Neutrophil (primary cell): ENCODE results near the gene SYTL2.

Source experiments
- H3K27ac ChIP-seq: fragments of 200-600 bp; sonication (generic); 2 replicates; pipeline ENCODE4 v1.5.1; 2016; ENCODE audit warnings: mild to moderate bottlenecking, moderate library complexity
- H3K27me3 ChIP-seq: fragments of 200-600 bp; sonication (generic); 2 replicates; pipeline ENCODE4 v1.6.0; 2016; ENCODE audit warnings: mild to moderate bottlenecking
- H3K36me3 ChIP-seq: fragments of 200-600 bp; sonication (generic); 2 replicates; pipeline ENCODE4 v1.5.1; 2017
- H3K4me1 ChIP-seq, 2 experiments: fragments of 200-600 bp in 1 of 2; sonication (generic) in 1 of 2; 1 replicate in 1 of 2; 2 replicates in 1 of 2; pipeline versions ENCODE4 v1.5.1 to v1.6.1; 2013 to 2016; ENCODE audit warnings: low read depth in 1 of 2, low read length in 1 of 2, mild to moderate bottlenecking in 1 of 2, moderate library complexity in 1 of 2; ENCODE audit not compliant: control insufficient read depth in 1 of 2, insufficient read depth in 1 of 2
- H3K4me3 ChIP-seq, 2 experiments: fragments of 200-600 bp in 1 of 2; sonication (generic) in 1 of 2; 1 replicate in 1 of 2; 2 replicates in 1 of 2; pipeline ENCODE4 v1.5.1; 2013 to 2016; ENCODE audit warnings: low read depth in 1 of 2, low read length in 1 of 2, mild to moderate bottlenecking in 1 of 2, moderate library complexity in 1 of 2
- H3K9me3 ChIP-seq: fragments of 200-600 bp; sonication (generic); 2 replicates; pipeline ENCODE4 v1.5.1; 2016
- CTCF ChIP-seq: fragments of 200-600 bp; sonication (generic); IDR thresholded peaks from 2 replicates; pipeline ENCODE4 v1.5.1; 2016; ENCODE audit warnings: antibody characterized with exemption

The SYTL2 gene

GRCh38 chr11:85750646-85751045, 60.3 kb downstream of the SYTL2 start:
- no peaks in the 10 kb centered on the region for H3K36me3 ChIP-seq
- no peak for TF ChIP-seq CTCF
- no peaks in the 10 kb centered on the region for H3K9me3 ChIP-seq
- no peak overlapping the region for H3K4me3 ChIP-seq
- no peaks in the 10 kb centered on the region for H3K27me3 ChIP-seq
- no peak overlapping the region for H3K27ac ChIP-seq
- peaks cover 12 to 14% of the 10 kb centered on the region in 2 experiments for H3K4me1 ChIP-seq

- Histone ChIP-seq H3K9me3 (no peaks in the 10 kb centered on the region), H3K27ac (no peak overlapping the region), H3K4me1 (peaks cover 12 to 14% of the 10 kb centered on the region in 2 experiments), H3K36me3 (no peaks in the 10 kb centered on the region), H3K27me3 (no peaks in the 10 kb centered on the region), H3K4me3 (no peak overlapping the region)
- TF ChIP-seq CTCF = no peak
Measured at GRCh38 chr11:85749884-85750283, 61.1 kb downstream of the SYTL2 start.

GRCh38 chr11:85749287-85749834, 61.6 kb downstream of the SYTL2 start:
- Histone ChIP-seq H3K4me1 (peaks cover 12 to 14% of the 10 kb centered on the region in 2 experiments), H3K4me3 (no peak overlapping the region), H3K36me3 (no peaks in the 10 kb centered on the region), H3K27me3 (no peaks in the 10 kb centered on the region), H3K27ac (no peak overlapping the region), H3K9me3 (no peaks in the 10 kb centered on the region)
- no peak for TF ChIP-seq CTCF

GRCh38 chr11:85748455-85748891, 62.5 kb downstream of the SYTL2 start:
- TF ChIP-seq CTCF = no peak
- Histone ChIP-seq H3K27me3 (no peaks in the 10 kb centered on the region), H3K4me1 (peaks cover 12 to 14% of the 10 kb centered on the region in 2 experiments), H3K4me3 (no peak overlapping the region), H3K9me3 (no peaks in the 10 kb centered on the region), H3K27ac (no peak overlapping the region), H3K36me3 (no peaks in the 10 kb centered on the region)

GRCh38 chr11:85746670-85747069, 64.3 kb downstream of the SYTL2 start:
- no peaks in the 10 kb centered on the region for H3K36me3 ChIP-seq
- no peaks in the 10 kb centered on the region for H3K9me3 ChIP-seq
- no peak overlapping the region for H3K27ac ChIP-seq
- no peaks in the 10 kb centered on the region for H3K27me3 ChIP-seq
- H3K4me3 ChIP-seq = no peak overlapping the region
- peaks cover 5 to 7% of the 10 kb centered on the region in 2 experiments for H3K4me1 ChIP-seq
- TF ChIP-seq CTCF = no peak

- Histone ChIP-seq H3K4me3 (no peak overlapping the region), H3K36me3 (no peaks in the 10 kb centered on the region), H3K9me3 (no peaks in the 10 kb centered on the region), H3K4me1 (peaks cover 5 to 7% of the 10 kb centered on the region in 2 experiments), H3K27ac (no peak overlapping the region), H3K27me3 (no peaks in the 10 kb centered on the region)
- TF ChIP-seq CTCF = no peak
Measured at GRCh38 chr11:85745626-85746025, 65.3 kb downstream of the SYTL2 start.
